GM19240 (cell line): ENCODE results near the gene DIO2.

Experiments used
- DNase-seq: peaks from one replicate; pipeline ENCODE4 v3.0.0; 2011; ENCODE audit warnings: low spot score; ENCODE audit not compliant: insufficient read length

Gene DIO2

GRCh38 chr14:80211153-80212022, at the start of gene DIO2:
DIO2 (minus strand) TSS chr14:80211504; CDS start chr14:80211472, 32 bp downstream.
- DNase-seq = no peak

GRCh38 chr14:80260645-80261044, 49.3 kb upstream of the DIO2 start:
- no peak for DNase-seq

- no peak for DNase-seq
Observed at GRCh38 chr14:80239631-80240030, 28.3 kb upstream of the DIO2 start.

- no peak for DNase-seq
Observed at GRCh38 chr14:80237143-80237542, 25.8 kb upstream of the DIO2 start.

GRCh38 chr14:80233470-80234089, 22.3 kb upstream of the DIO2 start:
- no peak for DNase-seq

- no peak for DNase-seq
Observed at GRCh38 chr14:80231702-80232101, 20.4 kb upstream of the DIO2 start.

GRCh38 chr14:80223696-80224465, 12.6 kb upstream of the DIO2 start:
- no peak for DNase-seq

- DNase-seq = no peak
Observed at GRCh38 chr14:80216818-80217217, 5.5 kb upstream of the DIO2 start.

GRCh38 chr14:80215756-80216581, 4.7 kb upstream of the DIO2 start:
- no peak for DNase-seq

- DNase-seq = no peak
Observed at GRCh38 chr14:80215081-80215480, 3.8 kb upstream of the DIO2 start.

GRCh38 chr14:80213602-80214001, 2.3 kb upstream of the DIO2 start:
- peak; percentile 6 for DNase-seq

- DNase-seq = no peak
Observed at GRCh38 chr14:80212023-80212397, 706 bp upstream of the DIO2 start.

GRCh38 chr14:80208461-80208860, 2.8 kb downstream of the DIO2 start:
- no peak for DNase-seq

- no peak for DNase-seq
Observed at GRCh38 chr14:80206351-80207080, 4.8 kb downstream of the DIO2 start.

- peak; percentile 3 for DNase-seq
Observed at GRCh38 chr14:80202888-80203562, 8.3 kb downstream of the DIO2 start.

- no peak for DNase-seq
Observed at GRCh38 chr14:80200093-80200492, 11.2 kb downstream of the DIO2 start.

- DNase-seq = no peak
Observed at GRCh38 chr14:80188571-80188970, 22.7 kb downstream of the DIO2 start.

GRCh38 chr14:80186301-80186800, 25.0 kb downstream of the DIO2 start:
- no peak for DNase-seq

GRCh38 chr14:80176893-80177292, 34.4 kb downstream of the DIO2 start:
- no peak for DNase-seq
